GM21528 (cell line): ENCODE results near the gene KCNV2.
"Not testable (repeated sequence)": the region's sequence is repeated elsewhere in the genome, so short reads cannot be mapped to it uniquely, and the experiment has no call there.

Experiments
- ATAC-seq: cut with Tn5 transposase; IDR thresholded peaks from one replicate; pipeline ENCODE4 v1.9.1; 2021; ENCODE audit warnings: mild to moderate bottlenecking, moderate library complexity; ENCODE audit not compliant: unreplicated experiment, low FRiP score

KCNV2 gene

DNA sequence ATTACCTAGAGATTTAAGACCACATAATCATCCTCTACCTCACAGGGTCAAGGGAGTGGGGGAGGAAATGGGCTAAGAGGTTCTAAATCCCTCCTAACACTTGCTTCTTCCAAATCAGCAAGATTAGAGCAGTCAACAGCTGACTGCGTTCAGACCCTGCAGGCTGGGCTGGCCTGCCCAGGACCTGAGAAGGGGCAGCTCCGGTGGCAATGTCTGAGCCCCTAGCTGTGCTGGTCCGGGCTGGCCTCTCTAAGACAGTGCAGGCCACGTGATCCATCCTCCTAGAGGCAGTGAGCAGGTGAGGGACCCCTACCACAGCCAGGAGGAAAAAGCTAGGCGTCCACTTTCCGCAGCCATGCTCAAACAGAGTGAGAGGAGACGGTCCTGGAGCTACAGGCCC is at the start of gene KCNV2:
KCNV2 (plus strand) TSS at position 126 of the 400 bp plus-strand sequence; CDS start at position 356, 230 bp downstream.
- ATAC-seq: no peak

DNA sequence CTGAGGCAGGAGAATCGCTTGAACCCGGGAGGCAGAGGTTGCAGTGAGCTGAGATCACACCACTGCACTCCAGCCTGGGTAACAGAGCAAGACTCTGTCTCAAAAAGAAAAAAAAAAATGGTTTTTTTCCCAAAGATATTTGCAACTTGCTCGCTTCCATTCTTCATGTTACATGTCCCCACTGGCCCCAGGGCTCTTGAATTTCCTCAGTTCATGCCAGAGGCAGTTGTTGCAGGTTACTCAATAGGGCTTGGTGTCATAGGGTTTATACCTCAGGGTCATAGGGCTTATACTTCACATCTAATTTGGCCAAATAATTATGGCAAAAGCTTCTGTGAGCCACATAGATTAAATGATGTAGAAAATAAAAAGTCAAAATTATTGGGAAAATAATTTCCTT is 44.1 kb upstream of the KCNV2 start:
- ATAC-seq: no peak

DNA sequence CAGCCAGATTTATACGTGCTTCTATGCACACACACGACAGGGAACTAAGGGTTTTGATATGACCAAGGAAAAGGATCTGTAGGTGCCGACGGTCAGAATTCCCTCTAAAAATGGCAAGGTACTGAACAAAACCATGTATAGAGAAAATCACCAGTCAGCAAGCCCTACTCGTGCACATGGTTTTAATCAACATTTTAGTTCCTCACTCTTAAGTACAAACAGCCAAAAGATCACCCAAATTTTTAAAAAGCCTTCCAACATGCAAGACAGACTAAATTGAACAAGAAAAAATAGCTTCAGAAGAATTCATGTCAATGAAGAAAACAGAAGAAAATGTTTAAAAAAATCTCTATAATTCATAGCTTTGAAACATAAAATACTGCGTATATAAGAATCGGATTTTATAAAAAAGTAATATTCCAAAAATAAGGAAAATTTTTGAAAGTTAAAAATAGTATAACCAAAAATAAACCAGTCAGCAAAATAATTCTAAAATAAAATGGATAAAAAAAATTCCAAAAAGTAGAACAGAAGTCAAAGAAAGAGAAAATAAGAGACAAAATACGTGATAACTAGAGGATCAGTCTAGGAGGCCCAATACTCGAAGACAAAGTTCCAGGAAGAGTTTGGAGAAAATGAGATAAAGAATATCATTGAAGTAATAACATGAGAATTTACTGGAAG is 43.0 kb upstream of the KCNV2 start:
- ATAC-seq: no peak

DNA sequence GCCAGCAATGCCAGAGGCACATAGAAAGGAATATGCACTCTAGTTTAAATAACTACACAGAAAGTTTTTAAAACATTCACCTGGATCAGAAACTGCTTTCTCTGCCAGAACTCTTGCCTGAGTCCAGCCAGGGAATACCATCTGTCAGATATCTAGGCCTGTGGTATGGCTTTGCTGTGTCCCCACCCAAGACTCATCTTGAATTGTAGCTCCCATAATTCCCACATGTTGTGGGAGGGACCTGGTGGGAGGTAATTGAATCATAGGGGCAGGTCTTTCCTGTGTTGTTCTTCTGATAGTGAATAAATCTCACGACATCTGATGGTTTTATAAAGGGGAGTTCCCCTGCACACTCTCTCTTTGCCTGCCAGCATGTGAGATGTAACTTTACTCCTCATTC is 41.5 kb upstream of the KCNV2 start:
- ATAC-seq: no peak

DNA sequence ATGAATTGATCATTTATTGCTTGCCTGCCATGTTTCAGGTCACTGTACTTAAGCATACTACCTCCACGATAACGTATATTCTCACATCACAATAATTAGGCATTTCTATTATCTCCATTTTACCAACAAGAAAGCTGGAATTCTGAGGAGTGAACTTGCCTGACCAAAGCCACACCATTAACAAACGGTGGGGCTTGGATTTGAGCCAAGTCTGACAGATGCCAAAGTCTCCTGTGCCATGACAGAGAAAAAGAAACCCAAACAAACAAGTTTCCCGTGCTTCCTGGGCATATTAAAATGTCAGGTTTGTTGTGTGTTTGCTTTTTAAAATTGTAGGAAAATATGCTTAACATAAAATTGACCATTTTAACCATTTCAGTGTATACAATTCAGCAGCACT is 40.8 kb upstream of the KCNV2 start:
- ATAC-seq: no peak

DNA sequence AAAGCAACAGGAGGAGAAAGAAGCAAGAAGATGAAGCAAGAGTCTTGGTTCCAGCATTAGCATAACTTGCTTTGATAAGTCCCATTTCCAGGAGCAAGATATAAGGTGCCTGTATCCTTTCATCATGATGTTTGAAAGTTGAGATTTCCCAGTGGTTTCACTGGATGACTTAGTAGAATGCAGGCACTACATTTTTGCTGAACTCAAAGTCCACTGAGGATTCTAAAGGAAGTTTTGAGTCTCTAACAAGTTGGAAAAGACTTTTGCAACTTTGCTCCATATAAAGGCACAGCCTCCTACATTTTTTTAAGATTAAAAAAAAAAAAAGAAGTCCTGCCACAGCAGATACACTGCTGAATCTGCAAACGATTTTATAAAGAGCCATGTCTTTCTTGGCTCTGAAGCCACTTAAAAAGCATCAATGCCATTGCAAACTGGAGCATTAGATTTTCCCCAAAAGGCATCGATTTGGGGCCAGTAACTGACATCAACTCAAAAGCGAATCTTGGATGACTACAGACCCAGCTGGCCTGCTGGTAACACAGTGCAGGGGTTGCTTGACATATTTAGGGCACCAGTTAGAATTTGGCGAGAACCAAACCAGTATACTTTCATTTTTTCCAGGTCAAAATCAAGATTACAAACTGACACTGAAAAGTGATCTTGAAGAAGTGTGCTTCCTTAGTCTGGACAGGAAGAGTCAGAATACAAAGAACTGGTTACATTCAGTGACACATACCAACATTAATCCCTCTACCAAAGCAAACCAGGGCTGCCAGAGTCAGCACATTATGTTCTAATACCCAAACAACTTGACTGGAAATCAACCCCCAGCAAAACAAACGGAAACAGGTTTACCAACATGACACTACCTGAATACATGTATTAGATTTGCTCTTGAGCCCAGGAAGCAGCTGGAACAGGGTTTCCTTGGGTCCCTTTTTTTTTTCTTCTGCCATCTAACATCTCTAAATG is 39.1 kb upstream of the KCNV2 start:
- ATAC-seq: no peak

DNA sequence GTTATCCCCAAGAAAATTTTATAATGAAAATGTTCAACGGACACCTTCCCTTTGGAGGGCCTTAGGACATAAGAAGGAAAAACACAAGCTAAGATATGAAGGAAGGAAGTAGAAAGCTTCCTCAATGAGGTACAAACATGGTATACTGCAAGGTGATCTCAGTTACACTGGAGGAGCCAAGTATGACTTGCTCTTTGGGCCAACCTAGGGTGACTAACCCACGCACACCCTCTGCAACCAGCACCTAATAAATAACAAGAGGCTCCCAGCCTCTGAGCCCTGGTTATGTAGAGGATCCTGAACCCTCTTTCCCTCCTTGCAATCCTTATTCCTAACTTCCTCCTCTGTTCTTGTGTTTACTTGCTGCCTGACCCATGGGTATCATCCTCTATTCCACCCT is 38.3 kb upstream of the KCNV2 start:
- ATAC-seq: no peak

DNA sequence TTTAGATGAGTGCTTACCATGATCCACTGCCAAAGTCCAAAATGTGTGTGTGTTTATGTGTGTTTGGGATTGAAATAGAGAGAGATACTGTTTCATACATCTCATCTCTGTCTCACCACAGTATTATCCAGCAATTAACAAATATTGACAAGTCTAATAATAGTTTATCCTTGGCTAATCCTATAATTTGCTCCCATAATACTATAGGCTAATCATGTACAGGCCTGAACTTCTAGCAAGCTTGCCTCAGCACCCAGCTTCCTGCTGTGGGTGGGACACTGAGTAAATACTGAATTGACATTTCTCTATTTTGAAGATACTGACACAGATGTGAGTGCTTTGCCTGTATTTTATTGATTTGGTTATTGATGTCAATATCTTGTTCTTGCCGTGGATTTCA is 35.3 kb upstream of the KCNV2 start:
- no peak for ATAC-seq

DNA sequence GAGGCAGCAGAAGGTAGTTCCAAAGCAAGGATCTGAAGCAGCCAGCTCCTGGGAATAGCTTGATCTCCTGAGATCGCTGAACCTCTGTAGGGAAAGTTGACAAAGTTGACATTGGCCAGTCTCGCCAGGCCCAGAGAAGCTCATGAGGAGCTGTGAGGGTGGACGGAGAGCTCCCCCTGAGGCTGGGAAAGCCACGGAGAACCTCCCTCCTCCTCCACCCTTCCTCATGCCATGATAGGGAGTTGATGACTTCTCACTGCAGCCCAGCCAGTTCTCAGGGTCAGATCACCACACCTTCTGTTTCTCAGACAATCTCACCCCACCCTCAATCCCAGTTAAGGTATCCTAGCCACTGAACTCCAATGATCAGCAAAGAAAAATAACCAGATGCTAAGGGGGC is 30.4 kb upstream of the KCNV2 start:
- no peak for ATAC-seq

DNA sequence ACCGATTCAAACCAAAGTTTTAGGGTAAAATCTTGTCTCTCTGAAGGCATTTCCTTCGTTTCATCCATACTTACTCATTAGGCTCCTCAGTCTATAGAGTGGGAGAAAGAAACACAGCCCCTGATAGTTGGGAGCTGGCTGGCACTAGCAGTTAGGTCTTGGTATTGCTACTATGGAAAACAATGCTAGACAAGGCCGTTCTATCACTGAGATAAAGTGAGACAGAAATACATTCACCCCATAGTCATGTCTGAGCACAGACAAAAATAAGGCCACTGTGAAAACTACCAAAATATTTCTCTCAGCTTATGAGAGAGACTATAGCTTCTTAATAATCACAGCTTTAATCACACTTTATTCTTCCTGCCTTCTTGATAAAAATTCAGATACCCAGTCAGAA is 28.7 kb upstream of the KCNV2 start:
- ATAC-seq: no peak

DNA sequence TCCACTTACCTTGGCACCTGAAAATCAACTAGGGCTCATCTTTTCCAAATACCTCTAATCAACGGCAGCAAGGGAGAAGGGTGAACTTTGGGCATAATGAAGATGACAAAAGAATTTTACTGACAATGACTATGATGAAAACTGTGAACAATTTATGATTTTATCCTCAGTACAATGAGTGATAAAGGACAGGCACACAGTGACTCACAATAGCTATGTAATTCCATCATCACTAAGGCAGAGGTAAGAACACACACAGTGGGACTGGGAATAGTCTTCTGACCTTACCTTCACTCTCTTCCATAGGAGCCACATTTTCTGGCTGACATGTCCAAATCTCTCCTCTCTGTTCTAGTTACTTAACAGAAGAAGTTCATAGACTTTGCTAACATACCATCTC is 26.1 kb upstream of the KCNV2 start:
- no peak for ATAC-seq

DNA sequence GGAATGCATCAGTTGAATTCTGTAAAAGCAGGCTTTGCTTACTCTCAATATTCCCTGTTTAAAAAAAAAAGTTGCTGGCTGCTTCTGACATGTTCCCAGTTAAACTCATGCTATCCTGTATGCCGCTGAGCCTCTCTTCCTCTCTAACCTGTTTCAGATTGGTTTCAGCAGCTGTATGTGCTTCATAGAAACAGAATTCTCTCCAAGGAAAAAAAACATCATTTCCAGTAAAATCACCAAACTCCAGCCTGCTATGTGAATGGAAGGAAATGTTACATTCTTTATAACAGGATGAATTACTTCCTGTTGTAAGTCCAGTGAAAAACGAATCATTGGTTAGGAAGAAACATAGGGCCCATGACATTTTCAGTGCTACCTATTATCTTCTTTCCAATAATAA is 25.7 kb upstream of the KCNV2 start:
- no peak for ATAC-seq

DNA sequence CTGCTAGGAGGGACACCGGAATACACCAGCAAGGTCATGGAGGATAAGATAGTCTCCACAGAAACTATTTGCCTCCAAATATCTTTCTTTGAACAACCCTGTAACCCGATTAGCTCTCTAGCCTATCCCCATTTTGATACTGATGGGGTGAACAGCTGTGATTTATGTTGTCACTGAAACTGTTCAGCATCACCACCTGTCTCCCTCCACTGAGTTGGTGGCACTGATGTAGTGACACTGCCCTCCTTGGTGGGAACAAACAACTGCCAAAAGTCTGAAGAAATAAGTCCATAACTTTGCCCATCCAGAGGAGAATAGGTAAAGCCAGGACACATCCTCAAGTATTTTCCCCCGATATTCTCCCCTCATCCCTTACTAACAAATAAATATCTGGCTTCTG is 24.3 kb upstream of the KCNV2 start:
- no peak for ATAC-seq

DNA sequence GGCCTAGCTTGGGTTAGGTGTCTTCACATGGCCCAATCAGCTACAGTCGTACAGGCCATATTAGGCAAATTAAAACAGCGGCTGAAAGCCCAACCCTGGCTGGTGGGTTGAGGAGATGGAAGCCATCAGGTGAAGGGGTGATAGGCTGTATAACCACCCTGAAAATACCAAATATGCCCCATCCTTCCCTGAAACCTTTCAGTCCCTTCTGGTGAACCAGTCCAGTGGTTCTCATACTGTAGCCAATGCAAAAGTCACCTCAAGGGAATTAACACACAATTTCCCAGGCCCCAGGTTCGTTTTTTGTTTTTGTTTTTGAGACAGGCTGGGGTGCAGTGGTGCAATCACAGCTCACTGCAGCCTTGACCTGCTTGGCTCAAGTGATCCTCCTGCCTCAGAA is 19.8 kb upstream of the KCNV2 start:
- no peak for ATAC-seq

DNA sequence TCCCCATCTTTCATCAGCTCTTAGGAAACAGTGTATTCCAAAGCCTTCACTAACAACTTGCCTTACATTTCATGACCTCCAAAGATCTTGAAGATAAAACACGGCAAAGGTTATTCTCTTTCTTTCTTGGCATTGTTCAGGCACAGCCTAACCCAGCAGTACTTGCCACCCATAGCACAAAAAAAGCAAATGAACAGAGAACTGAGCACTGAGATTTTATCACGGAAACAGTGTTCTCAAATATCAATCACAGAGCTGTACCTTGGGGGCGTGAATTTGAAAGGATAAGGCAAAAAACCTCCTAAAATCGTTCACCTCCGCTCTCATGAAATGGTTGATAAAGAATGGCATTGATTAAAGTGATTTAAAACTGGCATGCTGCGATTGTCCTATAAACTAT is 16.9 kb upstream of the KCNV2 start:
- no peak for ATAC-seq

DNA sequence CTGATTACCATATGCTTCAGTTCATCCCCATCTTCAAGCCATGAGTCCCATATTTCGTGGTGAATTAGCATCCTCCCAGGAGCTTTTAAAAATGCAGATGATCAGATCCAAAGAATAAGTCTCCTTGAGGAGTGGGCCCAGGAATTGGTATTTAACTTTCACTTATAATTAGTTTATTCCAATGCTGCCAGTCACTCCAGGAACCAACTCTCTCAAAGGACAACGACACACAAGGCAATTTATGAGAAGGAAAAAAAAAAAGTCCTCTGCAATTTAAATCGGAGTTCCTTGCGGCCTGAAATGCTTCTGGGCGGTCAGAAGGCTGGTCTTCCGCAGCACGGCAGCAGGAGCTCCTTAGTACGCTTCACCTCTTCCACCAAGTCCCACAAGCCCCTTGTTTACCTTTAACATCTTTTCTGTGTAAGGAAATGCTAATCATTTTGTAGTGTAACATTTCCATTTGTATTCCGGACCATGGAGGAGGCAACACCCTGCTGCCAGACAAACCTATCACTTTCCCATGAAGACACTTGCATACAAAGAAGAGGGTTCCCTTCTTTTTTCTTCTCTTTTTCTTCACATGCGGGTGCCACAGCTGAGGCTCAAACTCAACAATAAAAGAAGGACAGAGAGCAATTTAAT is 16.3 kb upstream of the KCNV2 start:
- no peak for ATAC-seq

DNA sequence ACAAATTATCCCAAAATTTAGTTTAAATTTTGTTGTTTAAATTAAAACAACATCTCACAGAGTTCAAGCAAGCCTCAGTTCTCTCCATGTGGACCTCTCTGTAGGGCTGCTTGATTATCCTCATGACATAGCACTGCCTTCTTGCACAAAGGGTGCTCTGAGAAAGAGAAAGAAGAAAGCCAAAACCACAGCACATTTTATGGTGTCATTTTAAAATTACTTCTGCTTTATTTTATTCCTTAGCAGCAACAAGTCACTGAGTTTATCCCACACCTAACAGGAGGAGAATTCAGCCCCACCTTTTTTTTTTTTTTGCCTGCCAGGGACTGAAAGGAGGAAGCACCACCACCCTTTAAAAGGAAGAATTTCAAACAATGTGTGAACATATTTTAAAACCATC is 12.8 kb upstream of the KCNV2 start:
- ATAC-seq: no peak

DNA sequence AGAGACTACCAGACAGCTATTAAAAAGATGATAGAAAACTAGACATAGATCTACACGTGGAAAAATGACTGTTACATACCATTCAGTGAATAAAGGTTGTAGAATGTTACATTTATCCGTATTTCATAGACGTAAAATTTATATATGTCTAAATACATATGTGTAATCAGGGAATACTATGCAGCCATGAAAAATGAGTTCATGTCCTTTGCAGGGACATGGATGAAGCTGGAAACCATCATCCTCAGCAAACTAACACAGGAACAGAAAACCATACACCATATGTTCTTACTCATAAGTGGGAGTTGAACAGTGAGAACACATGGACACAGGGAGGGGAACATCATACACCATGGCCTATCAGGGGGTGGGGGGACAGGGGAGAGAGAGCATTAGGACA is 10.1 kb upstream of the KCNV2 start:
- ATAC-seq: not testable (repeated sequence)

DNA sequence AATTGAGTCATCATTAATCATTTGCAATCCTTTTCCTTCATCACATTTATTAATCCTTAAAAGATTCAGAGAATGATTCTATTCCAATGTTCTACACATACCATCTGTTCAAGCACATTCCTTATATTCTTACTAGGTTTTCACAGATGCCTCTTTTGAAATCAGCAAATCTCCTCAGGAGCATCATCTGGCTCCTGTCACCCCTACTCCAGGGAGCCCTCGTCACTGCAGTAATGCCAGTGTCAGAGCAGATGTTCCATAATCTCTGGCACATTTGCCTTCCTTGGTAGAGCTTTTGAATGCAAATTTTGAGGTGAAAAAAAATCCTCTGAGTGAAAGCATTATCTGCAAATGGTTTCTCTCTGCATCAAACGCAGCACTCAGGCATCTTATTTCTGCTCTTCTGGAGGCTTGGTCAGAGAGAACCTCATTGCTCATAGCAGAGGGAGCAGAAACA is 7.6 kb upstream of the KCNV2 start:
- no peak for ATAC-seq

DNA sequence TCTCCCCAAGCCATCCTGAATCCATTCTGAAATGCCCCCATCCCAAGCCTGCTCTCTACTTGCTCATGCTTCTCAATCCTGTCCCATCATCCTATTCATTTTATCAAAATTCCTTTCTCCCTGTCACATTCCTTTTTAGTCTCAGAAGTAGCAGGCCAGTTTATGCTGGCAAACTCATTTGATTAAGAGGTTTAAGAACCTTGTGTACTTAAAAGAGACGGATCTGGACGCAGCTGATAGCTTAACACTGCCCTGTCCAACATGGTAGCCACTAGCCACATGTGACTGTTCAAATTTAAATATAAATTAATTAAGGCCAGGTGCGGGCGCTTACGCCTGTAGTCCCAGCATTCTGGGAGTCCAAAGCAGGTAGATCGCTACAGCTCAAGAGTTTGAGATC is 5.6 kb upstream of the KCNV2 start:
- ATAC-seq: no peak

DNA sequence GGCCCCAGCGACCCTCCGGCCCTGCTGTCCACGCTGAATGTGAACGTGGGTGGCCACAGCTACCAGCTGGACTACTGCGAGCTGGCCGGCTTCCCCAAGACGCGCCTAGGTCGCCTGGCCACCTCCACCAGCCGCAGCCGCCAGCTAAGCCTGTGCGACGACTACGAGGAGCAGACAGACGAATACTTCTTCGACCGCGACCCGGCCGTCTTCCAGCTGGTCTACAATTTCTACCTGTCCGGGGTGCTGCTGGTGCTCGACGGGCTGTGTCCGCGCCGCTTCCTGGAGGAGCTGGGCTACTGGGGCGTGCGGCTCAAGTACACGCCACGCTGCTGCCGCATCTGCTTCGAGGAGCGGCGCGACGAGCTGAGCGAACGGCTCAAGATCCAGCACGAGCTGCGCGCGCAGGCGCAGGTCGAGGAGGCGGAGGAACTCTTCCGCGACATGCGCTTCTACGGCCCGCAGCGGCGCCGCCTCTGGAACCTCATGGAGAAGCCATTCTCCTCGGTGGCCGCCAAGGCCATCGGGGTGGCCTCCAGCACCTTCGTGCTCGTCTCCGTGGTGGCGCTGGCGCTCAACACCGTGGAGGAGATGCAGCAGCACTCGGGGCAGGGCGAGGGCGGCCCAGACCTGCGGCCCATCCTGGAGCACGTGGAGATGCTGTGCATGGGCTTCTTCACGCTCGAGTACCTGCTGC is 839 bp downstream of the KCNV2 start:
- ATAC-seq: no peak
